Esophagus muscularis mucosa (tissue), 4 donors: ENCODE results near the gene TOM1L2.
A peak's percentile ranks its signal among the peaks of the same experiment; 100 is the strongest.

Source experiments
- EP300 ChIP-seq: sonication (generic); formaldehyde crosslinking; IDR thresholded peaks from one replicate; pipeline ENCODE4 v1.6.1; 2017; ENCODE audit warnings: antibody characterized with exemption
- POLR2A ChIP-seq: fragments of 450-650 bp; IDR thresholded peaks from one replicate; pipeline ENCODE4 v1.6.1; 2017; ENCODE audit warnings: antibody characterized with exemption, moderate library complexity, mild to moderate bottlenecking, low read depth
- TF ChIP-seq, protein P1 (sequence below), 3 experiments: fragments of 200-600 bp in 2 of 3; fragments of 450-650 bp in 1 of 3; sonication (generic) in 2 of 3; IDR thresholded peaks; one replicate each; pipeline ENCODE4 v1.5.1; 2017 to 2019; ENCODE audit warnings: antibody characterized with exemption in 3 of 3, mild to moderate bottlenecking in 2 of 3, moderate library complexity in 1 of 3

- TF ChIP-seq, protein P1, sequence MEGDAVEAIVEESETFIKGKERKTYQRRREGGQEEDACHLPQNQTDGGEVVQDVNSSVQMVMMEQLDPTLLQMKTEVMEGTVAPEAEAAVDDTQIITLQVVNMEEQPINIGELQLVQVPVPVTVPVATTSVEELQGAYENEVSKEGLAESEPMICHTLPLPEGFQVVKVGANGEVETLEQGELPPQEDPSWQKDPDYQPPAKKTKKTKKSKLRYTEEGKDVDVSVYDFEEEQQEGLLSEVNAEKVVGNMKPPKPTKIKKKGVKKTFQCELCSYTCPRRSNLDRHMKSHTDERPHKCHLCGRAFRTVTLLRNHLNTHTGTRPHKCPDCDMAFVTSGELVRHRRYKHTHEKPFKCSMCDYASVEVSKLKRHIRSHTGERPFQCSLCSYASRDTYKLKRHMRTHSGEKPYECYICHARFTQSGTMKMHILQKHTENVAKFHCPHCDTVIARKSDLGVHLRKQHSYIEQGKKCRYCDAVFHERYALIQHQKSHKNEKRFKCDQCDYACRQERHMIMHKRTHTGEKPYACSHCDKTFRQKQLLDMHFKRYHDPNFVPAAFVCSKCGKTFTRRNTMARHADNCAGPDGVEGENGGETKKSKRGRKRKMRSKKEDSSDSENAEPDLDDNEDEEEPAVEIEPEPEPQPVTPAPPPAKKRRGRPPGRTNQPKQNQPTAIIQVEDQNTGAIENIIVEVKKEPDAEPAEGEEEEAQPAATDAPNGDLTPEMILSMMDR (IDR thresholded peaks at IDR 0.05): peak in 1 of 3 experiments; percentile 33
- no peak for TF ChIP-seq POLR2A
- TF ChIP-seq EP300: no peak
Observed at GRCh38 chr17:17849845-17850373, 122.3 kb downstream of the TOM1L2 start.
